GM21786 (cell line): ENCODE measurements around the gene BRSK2.
"Not testable (repeated sequence)": the region's sequence is repeated elsewhere in the genome, so short reads cannot be mapped to it uniquely, and the experiment has no call there.

Experiments used
- ATAC-seq: cut with Tn5 transposase; IDR thresholded peaks from one replicate; pipeline ENCODE4 v1.9.1; 2021; ENCODE audit not compliant: unreplicated experiment

Gene BRSK2

DNA sequence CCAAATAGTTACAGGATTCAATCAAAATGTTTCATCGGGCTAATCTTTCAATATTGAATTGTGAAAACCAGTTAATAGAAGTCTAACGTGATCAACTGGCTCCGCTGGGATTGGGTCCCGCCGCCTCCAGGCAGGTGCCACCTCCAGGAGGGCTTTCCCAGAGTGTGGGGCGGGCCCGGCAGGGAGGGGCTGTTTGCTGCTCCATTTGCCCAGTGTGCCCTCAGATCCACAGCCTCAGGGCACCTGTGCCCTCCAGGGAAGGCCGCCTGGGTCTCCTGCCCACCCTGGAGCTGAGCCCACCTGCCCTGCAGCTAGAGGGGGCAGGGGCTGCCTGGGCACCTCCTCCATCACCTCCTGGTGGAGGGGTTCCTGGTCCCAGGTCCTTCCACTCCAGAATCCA, 17.9 kb downstream of the BRSK2 start:
- ATAC-seq: no peak

DNA sequence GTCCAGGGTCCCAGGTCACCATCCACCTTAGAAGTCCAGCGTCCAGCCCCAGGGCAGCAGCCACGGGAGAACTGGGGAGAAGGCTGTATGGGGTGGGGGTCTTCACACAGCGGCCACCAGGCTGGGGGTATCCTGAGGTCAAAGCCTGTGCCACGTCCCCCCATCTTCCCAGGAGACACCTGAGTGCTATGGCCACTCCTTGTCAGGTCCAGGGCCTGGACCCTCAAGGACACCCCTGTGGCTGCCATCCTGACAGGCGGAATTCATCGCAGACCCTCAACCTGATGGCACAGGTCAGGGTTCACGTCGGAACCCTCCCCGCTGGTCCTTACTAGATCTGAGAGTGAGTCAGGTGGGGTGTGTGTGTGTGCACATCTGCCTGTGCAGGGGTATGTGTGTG, 18.6 kb downstream of the BRSK2 start:
- ATAC-seq: no peak

DNA sequence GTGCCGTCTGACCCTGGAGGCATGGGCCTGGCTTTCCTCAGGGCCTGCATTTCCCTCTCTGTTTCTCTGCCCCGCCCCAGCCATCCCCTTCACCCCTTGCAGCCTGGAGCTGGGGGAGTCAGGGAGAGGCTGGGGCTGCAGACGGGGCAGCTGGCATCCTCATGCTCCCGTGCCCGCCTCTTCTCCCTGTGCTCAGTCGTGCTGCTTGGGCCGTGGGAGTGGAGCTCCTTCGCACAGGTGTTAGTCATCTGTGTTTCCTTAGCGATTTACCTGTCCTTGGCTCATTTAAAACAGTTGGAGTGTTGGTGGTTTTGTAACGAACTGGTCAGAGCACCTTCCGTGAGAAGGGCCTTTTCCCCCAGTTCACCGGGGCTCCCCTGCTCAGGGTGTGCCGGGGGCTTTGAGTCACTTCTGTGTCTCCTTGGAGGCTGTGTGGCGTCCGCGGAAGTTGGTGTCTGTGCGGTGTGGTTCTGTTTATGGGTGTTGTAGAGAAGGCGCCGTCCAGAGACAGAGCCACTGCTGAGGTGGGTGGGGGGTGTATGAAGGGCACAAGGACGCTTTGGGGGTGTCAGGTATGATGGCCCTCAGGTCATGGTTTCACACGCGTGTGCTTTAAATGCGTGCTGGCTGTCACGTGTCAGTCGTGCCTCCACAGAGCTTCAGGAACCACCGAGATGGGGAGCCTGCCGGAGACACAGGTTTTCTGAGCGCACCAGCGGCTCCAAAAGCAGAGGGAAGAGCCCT, 19.5 kb downstream of the BRSK2 start:
- ATAC-seq: no peak

DNA sequence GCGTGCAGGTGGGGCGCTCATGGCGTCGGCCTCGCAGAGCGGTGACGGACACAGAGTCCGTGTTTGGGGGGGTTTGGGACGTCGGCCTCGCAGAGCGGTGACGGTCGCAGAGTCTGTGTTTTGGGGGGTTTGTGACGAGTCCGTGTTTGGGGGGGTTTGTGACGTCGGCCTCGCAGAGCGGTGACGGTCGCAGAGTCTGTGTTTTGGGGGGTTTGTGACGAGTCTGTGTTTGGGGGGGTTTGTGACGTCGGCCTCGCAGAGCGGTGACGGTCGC, 20.1 kb downstream of the BRSK2 start:
- ATAC-seq: not testable (repeated sequence)

DNA sequence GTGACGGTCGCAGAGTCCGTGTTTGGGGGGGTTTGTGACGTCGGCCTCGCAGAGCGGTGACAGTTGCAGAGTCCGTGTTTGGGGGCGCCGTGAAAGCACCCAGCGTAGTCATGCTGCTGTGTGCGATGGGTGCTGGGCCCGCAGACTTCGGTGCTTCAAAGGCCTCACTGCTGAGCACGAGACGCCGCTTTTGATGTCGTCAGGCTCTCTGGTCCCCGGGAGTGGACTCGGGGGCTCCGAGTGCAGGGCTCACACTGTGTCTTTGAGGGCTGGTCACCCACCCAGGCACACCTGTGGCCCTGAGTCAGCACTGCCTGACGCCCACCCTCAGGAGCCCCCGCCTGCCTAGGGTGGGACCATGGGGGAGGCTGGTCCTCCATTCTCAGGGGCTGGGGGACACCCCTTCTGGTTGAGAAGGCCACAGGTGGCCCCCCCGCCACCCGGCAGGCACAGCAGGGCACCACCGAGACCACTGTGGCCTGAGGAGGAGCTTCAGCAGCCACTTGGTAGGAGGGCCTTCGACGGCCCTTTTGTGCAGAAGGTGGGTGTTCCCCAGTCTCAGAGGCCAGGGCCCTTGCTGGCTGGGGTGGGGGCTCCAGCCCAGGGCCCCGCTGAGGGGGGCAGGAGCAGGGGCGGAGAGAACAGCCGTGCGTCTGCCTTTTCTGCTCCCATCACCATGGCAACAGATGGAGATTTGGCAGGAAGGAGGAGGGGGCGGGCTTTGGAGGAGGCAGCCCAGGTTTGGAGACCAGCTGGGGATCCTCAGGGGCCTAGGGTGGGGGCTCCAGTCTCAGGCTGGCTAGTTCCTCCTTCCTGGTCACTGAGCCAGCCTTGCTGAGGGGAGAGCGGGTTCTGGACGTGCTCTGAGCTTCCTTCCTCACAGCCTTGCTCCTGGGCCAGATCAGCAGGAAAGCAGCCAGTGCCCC, 20.9 kb downstream of the BRSK2 start:
- no peak for ATAC-seq

DNA sequence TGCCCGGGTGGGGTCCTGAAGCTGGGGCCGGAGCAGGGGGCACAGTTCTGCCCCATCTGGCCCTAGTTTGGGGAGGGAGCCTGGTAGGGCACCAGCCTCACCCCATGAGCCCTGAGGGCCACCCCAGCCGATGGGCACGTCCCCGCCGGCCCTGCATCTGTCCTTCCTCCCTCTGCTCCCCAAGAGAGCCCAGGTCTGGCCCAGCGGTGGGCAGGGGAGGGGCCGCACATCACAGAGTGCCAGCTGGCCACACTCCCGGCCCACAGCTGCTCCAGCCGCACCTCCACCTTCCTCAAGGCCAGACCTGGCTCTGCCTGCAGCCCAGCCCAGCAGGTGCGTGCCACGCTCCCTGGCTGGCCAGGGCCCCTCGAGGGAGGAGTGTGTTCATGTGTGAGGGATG, 21.6 kb downstream of the BRSK2 start:
- ATAC-seq: no peak

DNA sequence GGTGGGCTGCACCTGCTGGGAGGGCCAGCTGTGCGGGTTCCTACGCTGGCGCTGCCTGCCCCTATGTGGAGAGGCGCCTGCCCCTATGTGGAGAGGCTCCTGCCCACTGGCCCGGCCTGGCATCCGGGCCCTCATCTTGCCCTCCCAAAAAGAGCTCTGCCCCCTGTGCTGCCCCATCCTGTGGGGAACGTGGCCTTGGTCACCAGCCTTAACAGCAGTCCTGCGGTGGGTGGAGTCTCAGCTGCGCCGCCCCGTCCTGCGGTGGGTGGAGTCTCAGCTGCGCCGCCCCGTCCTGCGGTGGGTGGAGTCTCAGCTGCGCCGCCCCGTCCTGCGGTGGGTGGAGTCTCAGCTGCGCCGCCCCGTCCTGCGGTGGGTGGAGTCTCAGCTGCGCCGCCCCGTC, 22.0 kb downstream of the BRSK2 start:
- ATAC-seq: not testable (repeated sequence)

DNA sequence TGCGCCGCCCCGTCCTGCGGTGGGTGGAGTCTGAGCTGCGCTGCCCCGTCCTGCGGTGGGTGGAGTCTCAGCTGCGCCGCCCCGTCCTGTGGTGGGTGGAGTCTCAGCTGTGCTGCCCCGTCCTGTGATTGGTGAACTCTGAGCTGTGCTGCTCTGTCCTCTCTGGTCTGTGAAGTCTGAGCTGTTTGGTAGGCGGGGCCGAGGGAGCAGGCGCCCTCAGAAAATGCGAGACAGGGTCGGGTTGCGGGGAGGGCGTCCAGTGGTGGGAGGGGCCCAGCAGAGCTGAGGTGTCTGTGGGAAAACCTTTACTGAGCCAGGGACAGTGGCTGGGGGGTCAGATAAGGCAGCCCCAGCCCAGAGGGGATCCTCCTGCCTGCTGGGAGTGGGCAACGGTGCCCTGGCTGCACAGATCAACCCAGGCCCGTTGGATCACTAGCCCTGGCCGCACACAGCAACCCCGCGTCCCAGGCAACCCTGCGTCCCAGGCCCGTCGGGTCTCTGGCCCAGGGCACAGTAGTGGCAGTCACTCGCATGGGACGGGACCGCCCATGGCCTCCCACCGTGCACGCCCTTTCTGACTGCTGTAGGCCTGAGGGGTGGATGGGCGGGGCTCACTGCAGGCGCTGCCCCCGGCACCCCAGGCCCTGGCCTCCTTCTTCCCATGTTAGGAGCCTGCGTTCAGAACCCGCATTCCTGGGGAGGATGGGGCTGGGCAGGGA, 22.8 kb downstream of the BRSK2 start:
- ATAC-seq: no peak

DNA sequence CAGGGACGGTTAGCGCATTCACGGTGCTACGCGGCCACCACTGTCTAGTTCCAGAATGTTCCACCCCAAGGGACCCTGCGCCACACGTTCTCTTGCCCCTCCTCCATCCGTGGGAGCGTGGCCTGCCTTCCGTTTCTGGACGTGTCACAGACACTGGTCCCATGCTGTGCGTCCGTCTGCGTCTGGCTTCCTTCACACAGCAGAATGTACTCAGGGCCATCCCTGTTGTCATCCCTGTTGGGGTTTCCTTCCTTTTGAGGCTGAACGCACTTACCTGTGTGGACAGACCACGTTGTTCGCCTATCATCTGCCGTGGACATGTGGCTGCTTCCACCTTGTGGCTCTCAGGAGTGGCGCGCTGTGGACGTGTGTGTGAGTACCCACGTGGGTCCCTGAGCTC, 24.9 kb downstream of the BRSK2 start:
- no peak for ATAC-seq

DNA sequence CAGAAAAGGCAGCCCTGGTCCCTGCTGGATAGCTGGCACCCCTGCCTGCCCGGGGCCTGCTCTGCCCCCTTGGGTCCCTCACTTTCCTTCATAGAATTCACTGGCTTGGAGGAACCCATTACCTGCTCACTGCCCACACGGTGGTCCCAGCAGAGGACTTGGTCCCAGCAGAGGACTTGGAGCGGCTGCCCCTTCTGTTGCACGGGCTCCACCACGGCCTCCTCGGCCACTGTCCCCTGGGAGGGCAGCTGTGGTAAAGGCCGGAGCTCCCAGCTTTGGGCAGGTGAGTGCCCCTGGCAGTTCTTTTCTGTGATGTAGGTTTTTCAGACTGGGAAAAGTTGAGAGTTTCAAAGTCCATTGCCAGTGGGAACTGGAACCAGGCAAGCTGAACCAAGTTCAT, 25.9 kb downstream of the BRSK2 start:
- ATAC-seq: no peak

DNA sequence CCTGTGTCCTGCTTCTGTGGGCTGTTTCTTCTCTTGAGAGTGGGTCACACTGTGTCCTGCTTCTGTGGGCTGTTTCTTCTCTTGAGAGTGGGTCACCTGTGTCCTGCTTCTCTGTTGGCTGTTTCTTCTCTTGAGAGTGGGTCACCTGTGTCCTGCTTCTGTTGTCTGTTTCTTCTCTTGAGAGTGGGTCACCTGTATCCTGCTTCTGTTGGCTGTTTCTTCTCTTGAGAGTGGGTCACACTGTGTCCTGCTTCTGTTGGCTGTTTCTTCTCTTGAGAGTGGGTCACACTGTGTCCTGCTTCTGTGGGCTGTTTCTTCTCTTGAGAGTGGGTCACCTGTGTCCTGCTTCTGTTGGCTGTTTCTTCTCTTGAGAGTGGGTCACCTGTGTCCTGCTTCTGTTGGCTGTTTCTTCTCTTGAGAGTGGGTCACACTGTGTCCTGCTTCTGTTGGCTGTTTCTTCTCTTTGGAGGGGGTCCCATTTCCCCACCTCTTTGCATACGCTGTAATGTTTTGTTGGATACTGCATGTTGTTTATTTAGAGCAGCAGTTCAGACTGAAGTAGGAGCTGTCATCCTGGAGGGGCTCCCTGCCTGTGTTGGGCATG, 28.6 kb downstream of the BRSK2 start:
- not testable (repeated sequence) for ATAC-seq

DNA sequence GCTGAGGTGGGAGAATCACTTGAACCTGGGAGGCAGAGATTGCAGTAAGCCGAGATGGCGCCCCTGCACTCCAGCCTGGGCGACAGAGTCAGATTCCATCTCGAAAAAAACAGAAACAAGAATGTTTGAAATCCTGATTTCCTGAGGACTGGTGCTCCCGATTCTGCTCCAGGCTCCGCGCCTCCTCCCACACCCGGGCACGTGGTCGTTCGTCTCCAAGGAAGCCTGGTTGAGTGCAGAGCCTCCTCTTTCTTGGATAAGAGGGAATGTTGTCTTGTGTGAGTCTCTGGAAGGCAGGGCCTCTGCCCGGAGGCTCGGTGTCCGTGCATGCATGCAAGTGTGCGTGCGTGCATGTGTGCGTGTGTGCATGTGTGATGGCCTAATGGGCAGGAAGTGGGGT, 30.1 kb downstream of the BRSK2 start:
- no peak for ATAC-seq

DNA sequence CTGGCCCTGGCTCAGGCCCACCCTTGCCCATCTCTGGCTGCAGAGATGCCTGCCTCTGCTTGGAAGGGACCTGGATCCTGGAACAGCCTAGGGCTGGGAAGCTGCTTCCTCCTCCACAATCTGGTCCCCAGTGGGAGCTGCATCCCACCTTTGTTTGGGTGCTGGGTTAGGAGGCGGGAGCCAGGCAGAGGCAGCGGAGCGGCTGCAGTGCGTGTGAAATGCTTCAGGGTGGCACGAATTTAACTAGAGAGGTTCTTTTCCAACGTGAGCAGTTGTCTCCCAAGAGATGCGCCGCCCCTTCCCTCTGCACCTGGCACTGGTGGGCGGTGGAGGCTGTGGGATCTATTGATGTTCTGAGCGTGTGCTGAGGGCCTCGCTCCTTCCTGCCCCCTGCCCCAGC, 31.6 kb downstream of the BRSK2 start:
- ATAC-seq: no peak

DNA sequence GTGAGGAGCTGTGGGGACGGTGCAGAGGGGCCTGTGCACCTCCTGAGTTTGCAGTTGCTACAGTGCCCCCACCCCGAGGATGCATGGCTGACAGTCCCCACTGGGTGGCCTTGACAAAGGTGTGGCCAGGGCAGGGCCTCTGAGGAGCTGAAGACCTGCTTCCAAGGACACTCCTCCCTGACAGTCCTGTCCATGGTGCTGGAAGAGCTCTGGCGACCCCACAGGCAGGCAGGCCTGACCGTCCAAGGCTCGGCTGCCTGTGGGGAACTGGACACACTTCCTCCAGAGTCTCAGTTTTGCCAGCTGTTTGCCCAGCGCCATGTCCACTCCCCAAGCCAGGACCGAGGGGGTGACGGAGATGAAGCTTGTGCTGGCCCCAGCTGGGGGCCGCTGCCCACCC, 32.7 kb downstream of the BRSK2 start:
- no peak for ATAC-seq

DNA sequence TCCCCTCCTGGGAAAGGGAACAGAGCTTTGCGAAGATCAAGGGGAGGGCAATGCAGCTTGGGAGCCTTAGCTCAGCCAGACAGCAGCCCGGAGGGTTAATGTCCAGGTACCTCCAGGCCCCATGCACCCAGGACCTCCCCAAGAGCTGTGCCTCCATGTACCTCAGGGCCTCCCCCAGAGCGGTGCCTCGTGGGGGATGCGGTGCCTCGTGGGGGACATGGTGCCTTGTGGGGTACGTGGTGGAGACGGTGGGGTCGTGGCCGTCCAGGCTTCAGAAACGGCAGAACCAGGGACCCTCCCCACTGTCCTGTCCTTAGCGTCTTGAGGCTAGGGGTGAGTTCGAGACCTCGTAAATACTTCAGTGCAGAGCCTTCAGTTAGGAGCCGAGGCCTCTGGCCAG, 33.2 kb downstream of the BRSK2 start:
- no peak for ATAC-seq

DNA sequence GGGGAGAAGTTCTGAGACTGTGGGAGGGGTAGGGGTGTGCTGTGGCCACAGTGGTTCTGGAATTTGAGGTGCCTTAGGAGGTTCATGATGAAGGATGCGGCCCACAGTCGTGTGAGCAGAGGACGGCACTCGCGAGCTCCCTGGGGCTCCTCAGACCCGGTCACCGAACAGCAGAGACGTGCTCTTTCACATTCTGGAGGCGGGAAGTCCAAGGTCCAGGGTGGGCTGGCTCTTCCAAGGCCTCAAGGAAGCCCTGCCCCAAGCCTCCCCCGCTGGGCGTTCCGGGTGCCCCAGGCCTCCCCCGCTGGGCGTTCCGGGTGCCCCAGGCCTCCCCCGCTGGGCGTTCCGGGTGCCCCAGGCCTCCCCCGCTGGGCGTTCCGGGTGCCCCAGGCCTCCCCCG, 33.7 kb downstream of the BRSK2 start:
- not testable (repeated sequence) for ATAC-seq

DNA sequence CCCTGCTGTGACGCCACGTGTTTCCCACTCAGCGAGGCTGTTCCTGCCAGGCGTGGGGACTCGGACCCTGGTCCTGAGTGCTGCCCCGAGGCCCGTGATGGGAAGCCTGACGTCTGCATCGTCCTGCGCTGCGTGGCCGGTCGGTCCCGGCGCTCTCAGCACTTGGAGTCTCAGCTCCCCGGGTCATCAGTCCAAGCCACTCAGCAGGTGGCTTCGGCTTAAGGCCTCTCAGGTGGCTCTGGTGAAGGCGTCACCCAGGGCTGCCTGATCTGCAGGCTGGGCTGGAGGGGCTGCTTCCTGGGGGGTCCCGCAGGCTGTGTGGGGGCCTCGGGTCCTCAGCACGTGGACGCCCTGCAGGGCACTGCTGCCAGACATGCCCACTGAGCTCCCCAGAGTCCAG, 35.3 kb downstream of the BRSK2 start:
- no peak for ATAC-seq

DNA sequence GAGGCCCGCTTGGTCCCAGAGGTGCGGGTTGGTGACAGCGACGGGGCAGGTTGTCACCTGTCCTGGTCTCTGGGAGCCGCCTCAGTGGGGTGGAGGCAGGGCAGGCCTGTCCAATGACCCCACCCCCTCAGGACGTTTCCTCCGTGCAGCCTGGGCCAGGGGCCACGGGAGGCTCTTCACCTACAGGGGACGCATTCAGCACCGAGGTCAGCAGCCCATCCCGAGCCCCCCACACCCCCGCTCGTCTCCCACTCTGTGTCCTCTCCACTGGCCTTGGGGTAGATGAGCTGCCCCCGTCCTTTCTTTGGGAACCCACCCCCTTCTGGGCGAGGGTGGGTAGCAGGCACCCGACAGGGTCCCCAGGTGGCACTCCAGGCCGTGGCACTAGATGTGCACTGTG, 35.7 kb downstream of the BRSK2 start:
- ATAC-seq: no peak

DNA sequence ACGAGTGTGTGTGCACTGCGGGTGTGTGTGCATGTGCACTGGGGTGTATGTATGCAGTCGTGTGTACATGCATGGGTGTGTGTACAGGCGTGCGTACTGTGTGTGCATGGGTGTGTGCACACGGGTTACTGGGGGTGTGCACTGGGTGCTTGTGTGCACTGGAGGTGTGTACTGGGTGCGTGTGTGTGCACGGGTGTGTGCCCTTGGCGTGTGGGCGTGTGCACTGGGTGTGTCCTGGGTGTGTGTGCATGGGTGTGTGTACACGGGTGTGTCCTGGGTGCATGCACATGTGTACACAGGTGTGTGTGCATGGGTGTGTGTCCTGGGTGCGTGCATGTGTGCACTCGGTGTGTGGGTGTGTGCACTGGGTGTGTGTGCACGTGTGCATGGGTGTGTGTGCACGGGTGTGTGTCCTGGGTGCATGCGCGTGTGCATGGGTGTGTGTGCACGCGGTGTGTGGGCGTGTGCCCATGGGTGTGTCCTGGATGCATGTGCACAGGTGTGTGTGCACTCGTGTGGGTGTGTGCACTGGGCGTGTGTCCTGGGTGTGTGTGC, 39.1 kb downstream of the BRSK2 start:
- no peak for ATAC-seq

DNA sequence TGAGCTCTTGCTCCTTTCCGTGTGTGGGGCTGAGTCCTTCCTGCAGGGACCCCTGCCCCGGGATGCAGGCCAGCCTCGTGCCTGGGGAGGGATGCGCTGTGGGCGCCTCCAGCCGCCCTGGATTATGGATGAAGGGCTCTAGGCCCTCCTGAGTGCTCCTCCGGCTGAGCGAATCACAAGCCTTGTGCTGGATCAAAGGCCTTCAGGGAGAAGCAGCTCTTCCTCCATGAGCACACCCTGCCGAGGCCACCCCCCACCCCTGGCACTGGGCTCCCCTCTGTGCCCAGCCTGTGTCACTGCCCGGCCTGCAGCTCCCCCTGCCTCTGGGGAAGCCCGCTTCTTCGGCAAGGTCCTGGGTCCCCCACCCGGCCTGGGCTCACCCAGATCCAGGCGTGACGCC, 43.8 kb downstream of the BRSK2 start:
- ATAC-seq: no peak

DNA sequence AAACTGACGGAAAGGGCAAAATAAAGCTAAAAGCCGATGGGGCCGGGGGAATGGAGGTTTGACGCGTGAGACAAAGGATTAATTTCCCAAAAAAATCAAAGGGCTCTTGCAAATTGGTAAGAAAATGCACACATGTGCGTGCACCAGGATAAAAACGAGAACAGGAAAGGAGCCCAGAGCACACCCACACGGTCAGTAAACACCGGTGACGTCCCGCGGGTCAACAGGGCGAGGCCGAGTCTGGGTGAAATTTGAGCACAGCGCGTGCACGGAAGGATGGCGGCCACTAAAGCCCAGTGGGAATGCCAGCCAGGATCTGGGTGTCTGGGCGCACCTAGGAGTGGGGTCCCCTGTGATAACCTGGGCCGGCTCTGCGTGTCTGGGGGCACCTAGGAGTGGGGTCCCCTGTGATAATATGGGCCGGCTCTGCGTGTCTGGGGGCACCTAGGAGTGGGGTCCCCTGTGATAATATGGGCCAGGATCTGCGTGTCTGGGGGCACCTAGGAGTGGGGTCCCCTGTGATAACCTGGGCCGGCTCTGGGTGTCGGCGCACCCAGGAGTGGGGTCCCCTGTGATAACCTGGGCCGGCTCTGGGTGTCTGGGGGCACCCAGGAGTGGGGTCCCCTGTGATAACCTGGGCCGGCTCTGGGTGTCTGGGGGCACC, 44.4 kb downstream of the BRSK2 start:
- no peak for ATAC-seq
